Peyer's patch (tissue), 4 donors: ENCODE data around the gene PCDH1. TPM values are rescaled to one million over a fixed set of nuclear protein-coding genes. Genes with fewer than 3 reads are reported as not detected.

ENCODE experiments used
- DNase-seq, 3 donors: peaks; one replicate each; pipeline ENCODE4 v3.0.0-alpha.2; 2017 to 2019
- H3K27ac ChIP-seq, 4 donors: fragments of 200-600 bp; sonication (generic); one replicate each; pipeline ENCODE4 v1.5.1; 2016 to 2019
- H3K27me3 ChIP-seq, 2 donors: fragments of 200-600 bp; sonication (generic); one replicate each; pipeline ENCODE4 v1.5.1; 2019
- H3K36me3 ChIP-seq, 3 donors: fragments of 200-600 bp; sonication (generic); one replicate each; pipeline ENCODE4 v1.5.1; 2016 to 2019
- H3K4me1 ChIP-seq, 4 donors: fragments of 200-600 bp; sonication (generic); one replicate each; pipeline ENCODE4 v1.5.1; 2016 to 2019
- H3K4me3 ChIP-seq, 4 donors: fragments of 200-600 bp; sonication (generic); 1 replicate in 3 of 4; 2 replicates in 1 of 4; pipeline ENCODE4 v1.5.1; 2016 to 2019; ENCODE audit warnings: mild to moderate bottlenecking in 1 of 4
- H3K9me3 ChIP-seq, 4 donors: fragments of 200-600 bp; sonication (generic); one replicate each; pipeline ENCODE4 v1.5.1; 2016 to 2019; ENCODE audit warnings: mild to moderate bottlenecking in 1 of 4
- POLR2A ChIP-seq, 2 donors: fragments of 450-650 bp; IDR thresholded peaks; one replicate each; pipeline ENCODE4 v1.5.1; 2017; ENCODE audit warnings: antibody characterized with exemption in 2 of 2, mild to moderate bottlenecking in 2 of 2, moderate library complexity in 2 of 2
- total RNA-seq, 4 donors: library from RNA; depleted of rRNA; stranded (reverse); fragments of >200 nt; gene quantifications; one replicate each; pipeline ENCODE4 v1.1.0, GENCODE V29; 2016
- TF ChIP-seq, protein P1 (sequence below), 6 experiments: fragments of 450-650 bp in 4 of 6; fragments of 200-600 bp in 2 of 6; sonication (generic) in 1 of 6; IDR thresholded peaks; one replicate each; pipeline ENCODE4 v1.5.1; 2017 to 2019; ENCODE audit warnings: antibody characterized with exemption in 6 of 6, mild to moderate bottlenecking in 3 of 6, moderate library complexity in 1 of 6

Gene PCDH1
- total RNA-seq, 4 donors from 2014 or later = 64.4 to 169 (median 164) TPM

- Histone ChIP-seq H3K27ac (peak overlapping the region in 1 of 4 donors; percentile 38), H3K9me3 (no peaks in the 10 kb centered on the region), H3K4me3 (peak overlapping the region; percentile 40 to 55 (median 46)), H3K4me1 (peaks cover 0 to 13% (median 0%) of the 10 kb centered on the region in 4 donors), H3K27me3 (no peaks in the 10 kb centered on the region), H3K36me3 (no peaks in the 10 kb centered on the region)
- TF ChIP-seq POLR2A (IDR thresholded peaks at IDR 0.05) = no peak
- TF ChIP-seq, protein P1, sequence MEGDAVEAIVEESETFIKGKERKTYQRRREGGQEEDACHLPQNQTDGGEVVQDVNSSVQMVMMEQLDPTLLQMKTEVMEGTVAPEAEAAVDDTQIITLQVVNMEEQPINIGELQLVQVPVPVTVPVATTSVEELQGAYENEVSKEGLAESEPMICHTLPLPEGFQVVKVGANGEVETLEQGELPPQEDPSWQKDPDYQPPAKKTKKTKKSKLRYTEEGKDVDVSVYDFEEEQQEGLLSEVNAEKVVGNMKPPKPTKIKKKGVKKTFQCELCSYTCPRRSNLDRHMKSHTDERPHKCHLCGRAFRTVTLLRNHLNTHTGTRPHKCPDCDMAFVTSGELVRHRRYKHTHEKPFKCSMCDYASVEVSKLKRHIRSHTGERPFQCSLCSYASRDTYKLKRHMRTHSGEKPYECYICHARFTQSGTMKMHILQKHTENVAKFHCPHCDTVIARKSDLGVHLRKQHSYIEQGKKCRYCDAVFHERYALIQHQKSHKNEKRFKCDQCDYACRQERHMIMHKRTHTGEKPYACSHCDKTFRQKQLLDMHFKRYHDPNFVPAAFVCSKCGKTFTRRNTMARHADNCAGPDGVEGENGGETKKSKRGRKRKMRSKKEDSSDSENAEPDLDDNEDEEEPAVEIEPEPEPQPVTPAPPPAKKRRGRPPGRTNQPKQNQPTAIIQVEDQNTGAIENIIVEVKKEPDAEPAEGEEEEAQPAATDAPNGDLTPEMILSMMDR (IDR thresholded peaks at IDR 0.05) = peak in 1 of 6 experiments; percentile 9
- no peak for DNase-seq
Observed at GRCh38 chr5:141913560-141914198, 35.5 kb upstream of the PCDH1 start.

GRCh38 chr5:141910271-141910673 is 32.1 kb upstream of the PCDH1 start:
- Histone ChIP-seq H3K36me3 (no peaks in the 10 kb centered on the region), H3K9me3 (no peaks in the 10 kb centered on the region), H3K4me1 (peaks cover 0 to 13% (median 0%) of the 10 kb centered on the region in 4 donors), H3K4me3 (no peak overlapping the region), H3K27ac (no peak overlapping the region), H3K27me3 (no peaks in the 10 kb centered on the region)
- DNase-seq = no peak
- TF ChIP-seq, protein P1 (IDR thresholded peaks at IDR 0.05) = no peak
- no peak for TF ChIP-seq POLR2A (IDR thresholded peaks at IDR 0.05)

DNA sequence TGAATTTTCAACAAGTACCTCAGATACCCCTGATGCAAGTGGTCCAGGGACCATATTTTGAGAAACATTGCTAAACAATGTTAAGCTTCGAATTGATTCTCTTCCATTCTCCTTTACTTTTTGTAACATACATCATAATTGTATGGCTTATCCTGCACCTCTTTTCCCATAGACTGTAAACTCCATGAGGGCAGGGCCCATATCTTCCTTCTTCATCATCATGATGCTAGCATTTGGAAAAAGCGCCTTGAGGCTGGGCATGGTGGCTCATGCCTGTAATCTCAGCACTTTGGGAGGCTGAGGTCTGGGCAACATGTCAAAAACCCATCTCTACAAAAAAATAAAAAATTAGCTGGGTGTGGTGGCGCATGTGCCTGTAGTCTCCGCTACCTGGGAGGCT is 31.0 kb upstream of the PCDH1 start:
- no peaks in the 10 kb centered on the region for H3K36me3 ChIP-seq
- no peaks in the 10 kb centered on the region for H3K9me3 ChIP-seq
- no peak for DNase-seq
- H3K27me3 ChIP-seq = no peaks in the 10 kb centered on the region
- H3K4me1 ChIP-seq = peaks cover 0 to 10% (median 0%) of the 10 kb centered on the region in 4 donors
- no peak for TF ChIP-seq POLR2A (IDR thresholded peaks at IDR 0.05)
- TF ChIP-seq, protein P1 (IDR thresholded peaks at IDR 0.05) = no peak
- H3K27ac ChIP-seq = no peak overlapping the region
- no peak overlapping the region for H3K4me3 ChIP-seq

DNA sequence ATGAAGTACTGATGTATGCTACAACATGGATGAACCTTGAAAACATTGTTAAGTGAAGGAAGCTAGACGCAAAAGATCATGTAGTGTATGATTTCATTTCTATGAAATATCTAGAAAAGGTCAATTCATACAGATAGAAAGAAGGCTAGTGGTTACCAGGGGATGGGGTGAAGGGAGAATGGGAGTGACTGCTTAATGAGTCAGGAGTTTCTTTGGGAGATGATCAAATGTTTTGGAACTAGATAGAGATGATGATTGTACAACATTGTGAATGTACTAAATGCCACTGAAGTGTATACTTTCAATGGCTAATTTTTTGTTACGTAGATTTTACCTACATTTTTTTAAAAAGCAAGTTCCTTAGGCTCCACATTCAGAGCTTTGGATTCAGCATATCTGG is 30.6 kb upstream of the PCDH1 start:
- Histone ChIP-seq H3K9me3 (no peaks in the 10 kb centered on the region), H3K4me1 (peaks cover 0 to 6% (median 0%) of the 10 kb centered on the region in 4 donors), H3K36me3 (no peaks in the 10 kb centered on the region), H3K4me3 (no peak overlapping the region), H3K27ac (no peak overlapping the region), H3K27me3 (no peaks in the 10 kb centered on the region)
- TF ChIP-seq, protein P1 (IDR thresholded peaks at IDR 0.05) = no peak
- TF ChIP-seq POLR2A (IDR thresholded peaks at IDR 0.05) = no peak
- DNase-seq = no peak

DNA sequence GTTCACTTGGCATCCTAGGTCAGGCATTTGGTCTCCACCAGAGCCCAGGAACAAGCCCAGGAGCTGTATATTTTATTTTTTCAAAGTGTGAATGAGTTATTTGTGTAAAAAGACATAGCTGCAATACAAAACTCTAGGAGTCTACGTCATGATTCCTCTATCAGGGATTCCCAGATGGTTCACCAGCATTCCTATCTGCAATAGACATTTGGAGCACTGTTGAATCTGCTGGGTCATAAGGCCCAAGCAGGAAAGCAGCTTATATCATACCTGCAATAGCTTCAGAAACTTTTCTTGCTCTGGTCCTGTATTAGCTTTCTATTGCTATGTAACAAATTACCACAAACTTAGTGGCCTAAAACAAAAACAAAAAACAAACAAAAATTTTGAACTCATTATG is 28.8 kb upstream of the PCDH1 start:
- H3K4me1 ChIP-seq = no peaks in the 10 kb centered on the region
- no peaks in the 10 kb centered on the region for H3K9me3 ChIP-seq
- no peaks in the 10 kb centered on the region for H3K36me3 ChIP-seq
- no peaks in the 10 kb centered on the region for H3K27me3 ChIP-seq
- H3K27ac ChIP-seq = no peak overlapping the region
- no peak overlapping the region for H3K4me3 ChIP-seq
- TF ChIP-seq, protein P1 (IDR thresholded peaks at IDR 0.05) = no peak
- TF ChIP-seq POLR2A (IDR thresholded peaks at IDR 0.05) = no peak
- DNase-seq = no peak
